ENCODE measurements around the gene AJAP1.

- TF ChIP-seq, protein P1, sequence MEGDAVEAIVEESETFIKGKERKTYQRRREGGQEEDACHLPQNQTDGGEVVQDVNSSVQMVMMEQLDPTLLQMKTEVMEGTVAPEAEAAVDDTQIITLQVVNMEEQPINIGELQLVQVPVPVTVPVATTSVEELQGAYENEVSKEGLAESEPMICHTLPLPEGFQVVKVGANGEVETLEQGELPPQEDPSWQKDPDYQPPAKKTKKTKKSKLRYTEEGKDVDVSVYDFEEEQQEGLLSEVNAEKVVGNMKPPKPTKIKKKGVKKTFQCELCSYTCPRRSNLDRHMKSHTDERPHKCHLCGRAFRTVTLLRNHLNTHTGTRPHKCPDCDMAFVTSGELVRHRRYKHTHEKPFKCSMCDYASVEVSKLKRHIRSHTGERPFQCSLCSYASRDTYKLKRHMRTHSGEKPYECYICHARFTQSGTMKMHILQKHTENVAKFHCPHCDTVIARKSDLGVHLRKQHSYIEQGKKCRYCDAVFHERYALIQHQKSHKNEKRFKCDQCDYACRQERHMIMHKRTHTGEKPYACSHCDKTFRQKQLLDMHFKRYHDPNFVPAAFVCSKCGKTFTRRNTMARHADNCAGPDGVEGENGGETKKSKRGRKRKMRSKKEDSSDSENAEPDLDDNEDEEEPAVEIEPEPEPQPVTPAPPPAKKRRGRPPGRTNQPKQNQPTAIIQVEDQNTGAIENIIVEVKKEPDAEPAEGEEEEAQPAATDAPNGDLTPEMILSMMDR (IDR thresholded peaks at IDR 0.05; ENCODE audit: poor library complexity, severe bottlenecking): no peak
- TF ChIP-seq TAF1 (IDR thresholded peaks at IDR 0.05; ENCODE audit: low read depth) (no peak), REST (IDR thresholded peaks at IDR 0.05; ENCODE audit: borderline replicate concordance) (no peak), EZH2 (IDR thresholded peaks at IDR 0.05; ENCODE audit: borderline replicate concordance, insufficient read depth, low read length, poor library complexity, severe bottlenecking) (no peak), POLR2AphosphoS5 (IDR thresholded peaks at IDR 0.05) (no peak), EP300 (conservative IDR thresholded peaks at IDR 0.05; ENCODE audit: poor library complexity, severe bottlenecking) (no peak), SMC3 (conservative IDR thresholded peaks at IDR 0.05; ENCODE audit: poor library complexity) (no peak)
These were observed 116.3 kb downstream of the AJAP1 start for GRCh38 chr1:4770713-4771112.

All from neural cell (in vitro differentiated cells).